HT-29 (cell line): ENCODE data around the gene CEPT1. TPM values are rescaled to one million over a fixed set of nuclear protein-coding genes. Genes with fewer than 3 reads are reported as not detected.
"Not testable (repeated sequence)": the region's sequence is repeated elsewhere in the genome, so short reads cannot be mapped to it uniquely, and the experiment has no call there.

ENCODE experiments used
- DNase-seq: peaks from one replicate; pipeline ENCODE4 v3.0.0-alpha.2; 2015; ENCODE audit warnings: low spot score
- total RNA-seq: library from RNA; depleted of rRNA; stranded (reverse); fragments of >200 nt; shearing (Covaris generic); gene quantifications from 2 replicates; pipeline ENCODE4 v1.2.3, GENCODE V29; 2014; rRNA removed

Gene CEPT1
- total RNA-seq: 13.7 and 14.9 TPM in 2 replicates

DNA sequence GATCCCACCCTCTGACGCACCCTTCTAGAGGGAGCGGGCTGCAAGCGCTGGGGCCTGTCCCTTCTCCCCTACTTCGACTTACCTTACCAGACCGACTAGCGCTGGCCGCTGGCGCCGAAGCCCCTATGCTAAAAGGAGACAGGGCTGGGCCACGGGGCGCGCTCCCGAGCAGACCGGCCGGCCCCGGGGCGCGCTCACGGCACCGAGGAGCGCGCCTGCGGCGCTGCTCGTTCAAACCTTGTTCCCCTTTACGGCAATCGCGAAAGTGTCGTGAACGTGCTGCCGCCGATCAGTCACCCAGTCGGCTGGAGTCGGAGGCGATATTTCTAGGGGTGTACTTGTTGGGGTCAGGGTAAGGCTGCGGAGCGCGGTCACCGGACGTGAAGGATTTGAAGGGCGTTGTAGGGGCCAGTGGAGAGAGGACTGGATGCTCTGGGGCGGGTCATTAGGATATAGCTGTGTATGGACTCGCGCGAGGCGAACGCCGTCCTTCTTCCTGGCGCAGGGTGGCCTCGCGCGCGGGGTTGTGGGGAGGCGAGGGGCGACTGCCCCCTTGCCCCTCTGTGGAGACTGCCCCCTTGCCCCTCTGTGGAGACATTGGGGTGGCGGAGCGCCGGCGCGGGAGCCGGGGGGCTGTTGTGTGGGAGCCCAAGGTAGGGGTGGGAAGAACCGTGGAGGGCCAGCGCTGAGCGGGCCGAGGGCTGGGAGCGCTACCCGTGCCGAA, at the start of gene CEPT1, which contains the start of gene DRAM2:
Gene CEPT1 (plus strand): TSS at position 268 of the 724 bp plus-strand sequence. CDS start 7,492 bp downstream, outside the sequence.
Gene DRAM2 (minus strand): TSS at position 138 of the 724 bp plus-strand sequence. CDS start 8,539 bp downstream, outside the sequence.
- DNase-seq: peak; percentile 95

DNA sequence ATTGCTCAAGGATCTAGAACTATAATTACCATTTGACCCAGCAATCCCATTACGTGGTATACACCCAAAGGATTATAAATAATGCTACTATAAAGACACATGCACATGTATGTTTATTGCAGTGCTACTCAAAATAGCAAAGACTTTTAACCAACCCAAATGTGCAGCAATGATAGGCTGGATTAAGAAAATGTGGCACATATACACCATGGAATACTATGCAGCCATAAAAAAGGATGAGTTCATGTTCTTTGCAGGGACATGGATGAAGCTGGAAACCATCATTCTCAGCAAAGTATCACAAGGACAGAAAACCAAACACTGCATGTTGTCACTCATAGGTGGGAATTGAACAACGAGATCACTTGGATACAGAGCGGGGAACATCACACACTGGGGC, 44.6 kb upstream of the CEPT1 start:
- not testable (repeated sequence) for DNase-seq

DNA sequence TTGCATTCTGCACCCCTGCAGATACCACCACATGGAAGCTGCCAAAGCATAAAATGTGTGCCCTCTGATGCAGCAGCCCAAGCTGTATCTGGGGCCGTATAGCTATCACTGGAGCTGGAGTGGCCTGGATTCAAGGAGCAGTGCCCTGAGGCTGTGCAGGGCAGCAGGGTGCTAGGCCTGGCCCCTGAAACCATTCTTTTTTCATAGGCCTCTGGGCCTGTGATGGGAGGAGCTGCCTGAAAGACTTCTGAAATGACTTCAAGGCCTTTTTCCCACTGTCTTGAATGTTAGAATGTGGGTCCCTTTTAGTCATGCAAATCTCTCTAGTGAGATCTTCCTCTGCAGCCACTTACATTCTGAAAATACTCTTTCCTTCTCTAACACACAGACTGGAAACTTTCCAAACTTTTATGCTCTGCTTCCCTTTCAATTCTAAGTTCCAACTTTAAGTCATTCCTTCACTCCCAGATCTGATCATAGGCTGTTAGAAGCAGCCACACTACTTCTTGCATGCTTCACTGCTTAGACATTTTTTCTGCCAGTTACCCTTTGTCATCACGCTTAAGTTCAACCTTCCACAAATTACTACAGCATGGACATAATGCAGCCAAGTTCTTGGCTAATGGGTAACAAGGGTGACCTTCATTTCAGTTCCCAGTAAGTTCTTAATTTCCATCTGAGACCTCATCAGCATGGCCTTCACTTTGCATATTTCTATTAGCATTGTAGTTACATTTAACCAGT, 42.5 kb upstream of the CEPT1 start:
- DNase-seq: no peak

DNA sequence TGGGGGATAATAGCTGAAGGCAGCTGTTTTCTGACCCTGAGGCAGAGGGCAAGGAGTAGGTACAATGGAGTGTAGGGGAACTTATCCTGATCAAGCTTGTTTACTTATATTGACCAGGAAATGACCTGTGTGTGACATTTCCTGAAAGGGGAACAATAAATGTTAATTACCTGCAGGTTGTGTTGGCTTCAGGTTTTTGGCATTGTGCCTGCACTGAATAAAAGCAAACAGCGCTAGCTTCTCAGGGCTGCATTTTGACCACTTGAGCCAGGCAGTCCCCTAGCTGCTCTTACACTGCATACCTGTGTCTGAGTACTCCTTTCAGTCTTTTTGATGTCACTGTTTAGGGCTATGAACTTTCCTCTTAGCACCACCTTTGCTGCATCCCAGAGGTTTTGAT, 40.7 kb upstream of the CEPT1 start:
- DNase-seq: peak; percentile 82

DNA sequence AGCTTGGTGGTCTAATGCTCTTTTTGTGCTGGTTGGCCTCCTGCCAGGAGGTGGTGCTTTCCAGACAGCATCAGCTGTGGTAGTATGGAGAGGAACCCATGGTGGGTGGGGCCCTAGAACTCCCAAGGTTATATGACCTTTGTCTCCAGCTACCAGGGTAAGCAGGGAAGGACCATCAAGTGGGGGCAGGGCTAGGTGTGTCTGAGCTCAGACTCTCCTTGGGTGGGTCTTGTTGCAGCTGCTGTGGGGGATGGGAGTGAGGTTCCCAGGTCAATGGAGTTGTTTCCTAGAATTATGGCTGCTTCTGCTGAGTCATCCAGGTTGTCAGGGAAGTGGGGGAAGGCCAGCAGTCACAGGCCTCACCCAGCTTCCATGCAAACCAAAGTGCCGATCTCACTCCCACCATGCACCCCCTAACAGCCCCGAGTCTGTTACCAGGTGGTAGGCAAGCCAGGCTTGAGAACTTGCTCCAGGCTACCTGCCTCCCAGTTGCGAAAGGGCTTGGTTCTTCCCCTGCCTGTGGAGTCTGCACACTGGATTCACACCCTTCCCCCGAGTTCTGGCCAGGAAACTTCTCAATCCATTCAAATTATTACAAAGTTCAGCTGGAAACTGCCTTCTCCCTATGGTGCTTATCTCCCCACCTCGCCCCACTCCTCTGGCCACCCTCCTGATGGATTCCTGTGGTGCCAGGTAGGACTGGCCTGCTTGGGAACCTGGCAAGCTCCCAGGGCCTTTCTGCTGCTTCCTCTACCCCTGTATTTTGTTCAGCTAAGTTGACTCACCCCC, 38.0 kb upstream of the CEPT1 start:
- peak; percentile 80 for DNase-seq

DNA sequence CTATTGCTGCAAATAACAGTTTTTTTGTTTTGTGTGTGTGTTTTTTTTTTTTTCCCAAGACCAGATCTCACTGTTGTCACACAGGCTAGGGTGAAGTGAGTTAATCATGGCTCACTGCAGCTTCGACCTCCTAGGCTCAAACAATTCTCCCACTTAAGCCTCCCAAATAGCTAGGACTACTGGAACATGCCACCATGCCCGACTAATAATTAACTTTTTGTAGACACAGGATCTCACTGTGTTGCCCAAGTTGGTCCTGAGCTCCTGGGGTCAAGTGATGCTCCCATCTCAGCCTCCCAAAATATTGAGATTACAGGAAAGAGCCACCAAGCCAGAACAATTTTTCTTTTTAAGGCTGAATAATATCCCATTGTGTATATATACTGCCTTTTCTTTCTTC, 35.0 kb upstream of the CEPT1 start:
- no peak for DNase-seq

DNA sequence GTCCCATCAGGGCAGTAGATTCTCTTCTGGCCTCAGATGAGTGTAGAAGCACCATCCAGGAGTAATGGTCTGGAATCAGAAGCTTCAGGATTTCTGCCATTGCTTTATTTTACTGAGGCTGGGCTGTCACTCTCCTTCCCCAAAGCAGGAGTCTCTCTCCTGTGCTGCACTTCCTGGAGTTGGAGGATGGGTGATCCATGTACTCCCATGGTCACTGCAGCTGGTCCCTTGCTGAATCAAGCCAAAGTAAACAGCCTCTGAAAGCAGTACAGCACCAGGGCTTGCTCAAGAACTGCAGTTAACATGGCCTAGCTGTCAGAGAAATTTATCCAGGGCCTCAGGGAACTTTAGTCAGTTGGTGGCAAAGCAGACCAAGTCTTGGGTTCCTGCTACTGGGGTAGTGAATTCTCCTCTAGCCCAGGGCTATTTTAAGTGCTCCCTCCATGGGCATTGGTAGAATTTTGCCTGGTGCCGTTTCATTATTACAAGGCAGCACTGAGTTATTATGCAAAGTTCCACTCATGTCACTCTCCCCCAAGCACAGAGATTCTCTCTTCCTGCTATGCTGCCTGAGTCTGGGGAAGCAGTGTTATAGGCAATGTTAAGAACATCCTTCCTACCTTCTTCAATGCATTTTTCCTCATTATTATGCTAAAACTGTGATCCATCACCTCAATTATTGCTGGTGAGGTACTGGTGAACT, 29.7 kb upstream of the CEPT1 start:
- no peak for DNase-seq

DNA sequence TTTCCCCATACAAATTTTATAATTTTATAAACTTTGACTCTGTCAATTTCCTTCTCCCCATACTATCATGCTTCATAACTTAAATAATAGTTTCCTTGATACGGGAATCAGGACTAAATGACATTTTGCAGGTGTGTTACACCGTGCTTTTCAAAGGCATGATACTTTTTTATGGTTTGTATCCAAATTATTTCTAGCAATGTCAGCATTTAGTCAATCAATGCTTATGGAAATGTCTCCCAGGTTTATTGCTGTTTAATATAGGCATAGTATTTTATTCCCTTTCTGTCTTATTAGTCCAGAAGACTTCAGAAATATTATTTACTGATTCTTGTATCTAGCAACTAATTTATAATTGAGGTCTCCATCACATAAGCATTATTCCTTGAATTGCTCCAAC, 23.5 kb upstream of the CEPT1 start:
- no peak for DNase-seq

DNA sequence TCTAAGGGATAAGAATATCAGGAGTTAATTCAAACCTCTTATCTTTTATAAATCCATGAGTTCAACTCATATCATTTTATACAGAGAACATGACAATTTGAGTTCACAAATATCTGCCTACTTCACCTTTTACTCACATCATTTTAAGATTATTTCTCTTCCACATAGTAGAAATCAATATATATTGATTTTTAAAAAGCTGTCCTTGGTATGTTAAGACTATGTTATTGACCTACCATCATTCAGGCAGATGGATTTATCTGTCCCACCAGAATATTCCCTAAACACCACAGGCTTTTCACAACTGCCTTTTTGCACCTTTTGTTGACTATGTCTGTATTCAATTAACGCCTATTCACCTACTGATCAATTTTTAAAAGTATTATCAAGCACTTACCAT, 13.7 kb upstream of the CEPT1 start:
- DNase-seq: no peak

DNA sequence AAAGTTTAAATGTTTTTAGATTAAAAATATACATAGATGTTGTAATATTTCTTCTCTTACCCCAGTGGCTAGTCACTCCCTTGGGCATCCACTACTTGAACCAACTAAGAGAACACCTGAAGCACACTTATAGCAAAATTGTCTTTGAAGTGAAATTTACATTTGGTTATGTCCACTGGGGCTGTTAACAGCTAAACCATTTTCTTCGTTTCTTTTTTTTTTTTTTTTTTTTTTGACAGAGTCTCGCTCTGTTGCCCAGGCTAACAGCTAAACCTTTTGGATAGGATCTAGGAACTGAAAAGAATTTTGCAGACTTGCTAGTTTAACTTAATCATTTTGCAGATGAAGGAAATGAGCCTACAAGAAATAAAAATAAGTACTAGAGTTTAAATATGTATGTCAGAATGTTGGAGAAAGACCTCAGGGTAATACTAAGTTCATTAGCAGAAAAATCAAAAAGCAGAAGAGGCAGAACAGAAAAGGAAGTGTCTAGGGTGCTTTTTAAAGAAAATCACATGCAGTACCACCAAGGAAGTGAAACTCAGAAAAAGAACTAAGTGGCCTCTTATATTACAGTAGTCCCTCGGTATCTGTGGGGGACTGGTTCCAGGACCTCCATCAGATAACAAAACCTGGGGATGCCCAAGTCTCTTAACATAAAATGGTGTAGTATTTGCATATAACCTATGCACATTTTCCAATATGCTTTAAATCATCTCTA, 11.9 kb upstream of the CEPT1 start:
- no peak for DNase-seq

DNA sequence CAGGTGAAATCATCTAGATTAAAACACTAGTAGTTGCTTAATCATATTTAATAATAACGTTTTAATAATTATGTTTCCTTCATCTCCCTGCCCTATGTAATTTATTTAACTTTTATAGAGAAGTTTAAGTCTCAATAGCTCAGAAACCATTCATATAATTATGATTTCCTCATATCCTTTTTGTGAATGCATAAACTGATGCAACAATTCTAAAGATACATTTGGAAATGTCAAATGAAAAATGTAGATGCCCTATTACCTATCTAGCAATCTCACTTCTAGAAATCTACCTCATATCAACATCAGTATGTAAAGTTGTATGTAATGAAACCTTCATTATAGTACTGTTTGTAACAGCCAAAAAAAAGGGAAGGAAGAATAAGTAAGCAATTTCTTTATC, 10.6 kb upstream of the CEPT1 start:
- DNase-seq: no peak

DNA sequence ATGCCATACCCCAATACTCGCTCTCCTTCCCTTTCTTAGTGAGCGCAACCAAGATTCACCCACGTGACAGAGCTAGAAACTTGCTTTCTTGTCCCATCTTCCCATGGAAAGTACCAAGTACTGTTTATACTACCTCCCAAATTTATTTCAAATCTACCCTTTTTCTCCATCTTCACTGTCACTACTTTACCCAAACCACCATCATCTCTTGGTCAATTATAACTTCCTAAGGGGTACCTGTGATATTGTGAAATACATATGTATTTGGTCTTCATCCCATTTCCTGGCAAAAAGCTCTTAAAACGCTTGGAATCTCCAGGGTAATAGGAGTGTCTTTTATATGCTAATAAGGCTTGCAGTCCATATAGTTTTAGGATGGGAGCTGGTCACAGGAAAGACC, 8.3 kb upstream of the CEPT1 start:
- DNase-seq: no peak

DNA sequence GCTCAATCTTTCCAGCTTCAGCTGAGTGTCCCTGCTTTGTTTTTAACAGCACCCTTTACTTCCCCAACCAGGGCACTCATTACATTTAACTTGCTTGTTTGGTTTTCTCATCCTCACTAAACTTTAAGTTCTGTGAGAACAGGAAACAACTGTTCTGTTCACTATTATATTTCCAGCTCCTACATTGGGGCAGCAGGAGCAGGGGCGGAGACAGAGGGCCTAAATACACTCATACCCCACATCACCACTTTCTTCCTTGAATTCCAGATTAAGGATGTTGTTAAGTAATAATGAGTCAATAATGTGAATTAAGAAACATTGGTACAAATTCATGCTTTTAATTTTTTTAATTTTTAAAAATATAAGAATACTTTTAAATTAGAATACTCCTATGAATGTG, 6.2 kb upstream of the CEPT1 start:
- DNase-seq: no peak

DNA sequence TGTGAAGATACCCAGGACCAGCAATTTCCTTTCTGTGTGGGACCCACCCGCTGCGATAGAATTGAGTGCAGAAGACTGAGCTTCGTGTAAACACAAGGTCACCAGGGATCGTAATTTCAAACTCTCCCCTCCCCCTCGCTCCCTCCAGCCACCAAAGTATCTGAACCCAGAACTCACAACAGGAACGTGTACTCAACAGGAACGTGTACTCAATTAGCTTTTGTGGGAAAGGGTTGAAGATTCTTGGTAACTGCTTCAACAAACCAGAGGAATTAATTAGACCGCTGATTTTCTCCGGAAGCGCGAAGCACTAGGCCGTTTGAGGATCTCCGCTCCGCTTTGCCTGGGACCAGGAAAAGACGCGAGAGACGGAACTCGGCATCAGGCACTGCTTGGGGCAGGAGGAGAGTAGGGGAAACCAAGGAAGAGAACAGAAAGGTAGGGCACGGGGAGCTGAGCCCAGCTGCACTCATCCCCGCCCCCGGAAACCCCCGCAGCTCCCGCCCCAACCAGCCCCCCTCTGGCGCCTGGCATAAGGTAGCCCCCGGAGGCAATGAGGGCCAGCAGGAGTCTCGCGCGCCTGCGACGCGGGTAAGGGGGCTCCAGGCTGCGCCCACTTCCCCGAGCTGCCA, 583 bp upstream of the CEPT1 start:
- peak; percentile 73 for DNase-seq

DNA sequence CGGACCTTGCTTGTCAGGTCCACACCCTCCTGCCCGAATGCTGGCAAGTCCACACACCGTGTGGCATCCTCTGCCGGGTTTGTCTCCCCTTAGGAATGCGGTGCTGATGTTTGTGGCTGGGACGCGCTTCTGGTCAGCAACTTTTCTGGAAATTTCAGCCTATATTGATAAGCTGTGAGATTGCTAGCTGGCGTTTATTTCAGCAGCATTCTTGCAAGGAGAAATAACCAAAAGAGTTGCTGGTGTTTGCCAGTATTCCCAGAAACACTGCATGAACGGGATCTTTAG, 601 bp downstream of the CEPT1 start:
- peak; percentile 56 for DNase-seq

DNA sequence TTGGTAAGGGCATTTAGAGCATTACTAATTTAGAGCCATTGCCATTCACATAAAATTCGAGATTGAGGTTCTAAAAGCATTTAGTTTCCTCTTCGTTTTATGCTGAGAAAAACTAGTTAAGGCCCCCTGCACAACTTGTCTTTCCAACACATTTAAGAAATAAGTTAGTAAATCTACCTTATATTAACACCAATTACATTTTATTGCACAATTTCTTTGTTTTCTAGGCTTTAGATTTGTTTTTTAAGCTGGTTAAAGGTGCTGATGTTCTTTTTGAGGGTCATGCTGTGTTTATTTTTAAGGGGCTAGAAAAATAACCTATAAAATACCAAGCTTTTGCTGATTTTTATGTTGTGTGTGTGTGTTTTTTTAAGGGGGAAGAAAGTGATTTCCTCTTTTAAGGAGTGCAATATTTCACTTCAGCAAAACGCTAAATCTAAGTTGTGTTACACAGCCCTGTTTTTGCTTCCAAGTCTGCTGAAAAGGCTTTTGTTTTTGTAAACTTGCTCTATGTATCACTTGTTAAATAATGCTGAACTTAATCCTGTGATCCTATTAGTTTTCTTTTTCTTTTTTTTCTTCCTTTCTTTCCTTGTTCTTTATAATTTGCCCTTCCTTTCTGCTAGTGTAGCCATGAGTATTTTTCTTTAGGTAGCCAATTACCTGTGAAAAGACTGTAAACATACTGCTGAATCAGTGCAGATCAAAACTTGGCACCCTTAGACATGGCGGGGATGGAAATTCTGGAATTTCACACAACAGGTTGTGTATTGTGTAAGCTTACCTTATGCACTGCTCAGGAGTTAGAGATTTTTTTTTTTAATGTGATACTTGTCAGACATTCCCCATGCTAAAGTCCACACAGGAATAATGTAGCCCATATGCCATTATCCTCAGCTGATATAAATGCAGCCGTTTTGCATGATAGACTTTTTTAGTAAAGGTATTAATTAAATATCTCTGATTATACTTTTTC, 1.5 kb downstream of the CEPT1 start:
- DNase-seq: no peak

DNA sequence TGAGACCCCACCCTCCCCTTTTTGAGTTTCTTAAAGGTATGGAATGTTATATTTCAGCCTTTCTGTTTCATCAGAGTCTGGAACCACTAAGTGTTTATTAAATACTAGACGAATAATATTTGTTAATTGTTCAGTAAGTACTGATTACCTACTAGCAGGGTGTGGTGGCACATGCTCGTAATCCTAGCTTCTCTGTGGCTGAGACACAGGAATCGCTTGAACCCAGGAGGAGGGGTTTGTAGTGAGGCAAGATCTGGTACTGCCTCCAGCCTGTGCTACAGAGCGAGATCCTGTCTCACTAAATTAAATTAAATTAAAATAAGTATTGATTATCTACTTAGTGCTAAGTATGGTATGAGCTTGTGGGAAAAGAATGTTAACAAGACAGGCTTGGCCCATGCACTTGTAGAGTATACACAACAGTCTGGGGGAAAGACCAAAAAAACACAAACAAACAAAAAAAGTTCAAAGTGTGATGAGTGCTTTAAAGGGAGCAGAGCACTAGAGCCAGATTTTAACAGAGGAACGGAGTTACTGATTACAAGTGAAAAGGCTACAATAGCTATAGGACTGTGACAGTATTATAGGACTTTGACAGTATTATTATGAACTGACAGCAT, 2.4 kb downstream of the CEPT1 start:
- no peak for DNase-seq

DNA sequence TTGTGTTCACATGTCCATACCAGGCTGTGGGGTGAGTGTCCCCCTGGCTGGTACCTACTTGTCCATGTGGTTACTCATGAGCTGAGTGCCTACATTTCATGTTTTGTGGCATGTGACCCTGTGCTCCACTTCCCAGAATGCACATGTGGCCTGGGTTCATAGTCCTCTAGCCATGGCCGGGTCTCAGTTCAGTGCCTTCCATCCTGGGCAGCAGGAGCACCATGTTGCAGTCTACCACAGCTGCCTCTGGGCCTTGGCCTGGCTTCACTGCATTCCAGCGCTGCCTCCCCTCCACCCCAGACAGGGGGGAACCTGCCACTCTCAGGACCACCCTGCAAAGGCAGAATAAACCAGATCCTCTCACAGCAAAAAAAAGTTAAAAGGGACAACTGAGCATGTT, 5.5 kb downstream of the CEPT1 start:
- no peak for DNase-seq
